Activated CD4-positive, alpha-beta T cell treated with anti-CD3 and anti-CD28 coated beads, Interleukin-2, Interleukin-4, amounts not matched to agents 100 ng/mL and 50 ng/mL, durations not matched to agents 16 hours and 8 hours (primary cell): Measurements from ENCODE around the gene WDFY3.
"Not testable (repeated sequence)": the region's sequence is repeated elsewhere in the genome, so short reads cannot be mapped to it uniquely, and the experiment has no call there.

Source experiments
- DNase-seq: peaks from one replicate; pipeline ENCODE4 v3.0.0-alpha.2; 2020; ENCODE audit warnings: low spot score

WDFY3 gene

GRCh38 chr4:84672177-84672576, 294.3 kb downstream of the WDFY3 start:
- no peak for DNase-seq

GRCh38 chr4:84669201-84669600, 297.3 kb downstream of the WDFY3 start:
- no peak for DNase-seq

GRCh38 chr4:84666439-84666838, 300.1 kb downstream of the WDFY3 start:
- DNase-seq: no peak

GRCh38 chr4:84664767-84665166, 301.7 kb downstream of the WDFY3 start:
- DNase-seq: not testable (repeated sequence)

GRCh38 chr4:84661191-84661939, 305.1 kb downstream of the WDFY3 start:
- DNase-seq: no peak

GRCh38 chr4:84660606-84661005, 305.9 kb downstream of the WDFY3 start:
- DNase-seq: no peak

DNA sequence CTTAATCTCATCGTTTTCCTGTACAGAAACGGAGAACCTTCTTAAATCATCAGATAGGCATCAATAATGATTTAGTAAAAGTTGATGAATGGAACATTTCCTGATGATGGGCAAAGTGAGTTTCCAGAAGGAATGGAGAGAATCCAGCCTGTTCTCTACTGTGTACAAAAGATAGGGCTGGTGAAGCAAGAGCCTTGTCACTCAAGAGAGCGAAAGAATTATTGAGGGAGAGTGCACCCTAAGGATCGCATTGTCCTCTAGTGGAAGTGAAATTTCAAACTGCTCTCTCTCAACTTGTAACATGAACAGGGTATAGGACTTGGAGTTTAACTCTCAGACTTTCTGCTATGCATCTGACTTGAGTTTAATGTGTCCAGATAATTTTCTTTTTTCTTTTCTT, 314.0 kb downstream of the WDFY3 start:
- no peak for DNase-seq

DNA sequence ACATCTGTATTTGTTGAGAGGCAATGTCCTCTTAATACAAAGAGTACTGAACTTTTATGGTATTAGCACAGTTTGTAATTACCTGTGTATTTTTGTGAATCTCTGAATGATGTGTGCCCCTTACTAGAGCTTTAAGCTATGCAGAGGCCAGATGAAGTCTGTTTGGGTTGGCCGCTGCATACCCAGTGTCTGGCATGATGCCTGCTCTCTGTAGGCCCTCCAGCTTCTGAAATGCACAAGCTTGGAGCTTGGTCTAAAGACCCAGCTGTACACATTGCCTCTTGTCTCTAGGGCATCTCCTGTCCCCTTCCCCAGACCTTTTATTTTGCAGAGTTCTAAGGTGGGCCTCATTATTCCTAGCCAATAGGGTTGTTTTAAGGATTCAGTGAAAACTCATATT, 315.0 kb downstream of the WDFY3 start:
- no peak for DNase-seq

- DNase-seq: no peak
These were observed 317.4 kb downstream of the WDFY3 start for GRCh38 chr4:84648863-84649647.

DNA sequence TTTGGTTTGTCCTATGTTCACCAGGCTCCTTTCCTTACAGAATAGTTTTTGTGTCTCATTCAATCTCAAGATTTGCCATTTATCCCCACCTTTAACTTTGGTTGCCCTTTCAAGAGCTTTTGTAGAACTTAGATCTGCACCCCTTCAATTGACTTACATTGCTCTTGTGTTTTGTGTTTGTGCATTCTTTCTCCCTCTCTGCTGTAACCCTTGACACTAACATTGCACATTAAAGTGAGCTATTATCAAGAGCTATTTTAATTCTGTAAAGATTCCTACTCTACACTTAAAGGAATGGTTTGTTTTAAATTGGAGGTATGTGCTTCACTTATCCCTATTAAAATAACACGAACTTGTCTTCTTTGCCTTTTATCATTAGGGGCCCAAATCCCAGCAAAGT, 318.3 kb downstream of the WDFY3 start:
- no peak for DNase-seq

- no peak for DNase-seq
These were observed 319.1 kb downstream of the WDFY3 start for GRCh38 chr4:84647312-84647884.

DNA sequence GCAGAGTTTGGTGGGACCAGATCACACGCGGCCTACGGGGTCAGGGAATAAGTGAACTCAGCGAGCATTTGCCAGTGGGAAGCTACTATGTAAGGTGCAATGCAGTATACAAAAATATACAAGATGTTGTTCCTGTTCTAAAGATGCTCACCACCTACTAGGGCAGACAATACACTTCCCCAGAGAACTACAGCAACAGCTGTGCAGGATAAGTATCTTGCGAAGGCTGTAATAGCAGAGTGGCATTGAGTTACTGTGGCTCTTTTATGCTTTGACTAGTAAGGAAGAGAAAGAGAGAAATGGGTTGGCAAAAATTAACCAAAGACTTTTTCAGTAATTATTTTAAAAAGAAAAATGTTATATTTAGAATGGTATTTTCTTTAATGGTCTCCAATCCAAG, 322.4 kb downstream of the WDFY3 start:
- DNase-seq: no peak

DNA sequence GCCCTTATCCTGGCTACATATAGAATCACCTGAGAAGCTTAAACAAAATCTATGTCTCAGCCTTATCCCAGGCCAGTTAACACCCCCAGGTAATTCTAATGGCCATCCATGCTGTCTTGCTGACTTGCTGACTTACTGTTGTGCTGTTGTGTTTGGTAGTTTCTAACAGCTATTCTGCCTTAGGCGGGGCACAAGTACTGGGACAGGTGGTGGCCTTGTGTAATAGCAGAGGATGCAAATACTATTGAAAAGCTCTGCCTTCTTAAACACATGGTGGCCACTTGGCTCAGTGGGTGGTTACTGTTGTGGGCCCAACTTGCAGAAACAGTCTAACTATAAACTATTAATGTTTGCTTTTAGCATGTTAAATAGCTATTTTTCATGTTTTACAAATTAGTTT, 327.3 kb downstream of the WDFY3 start:
- DNase-seq: no peak

- no peak for DNase-seq
These were observed 328.4 kb downstream of the WDFY3 start for GRCh38 chr4:84638092-84638491.

DNA sequence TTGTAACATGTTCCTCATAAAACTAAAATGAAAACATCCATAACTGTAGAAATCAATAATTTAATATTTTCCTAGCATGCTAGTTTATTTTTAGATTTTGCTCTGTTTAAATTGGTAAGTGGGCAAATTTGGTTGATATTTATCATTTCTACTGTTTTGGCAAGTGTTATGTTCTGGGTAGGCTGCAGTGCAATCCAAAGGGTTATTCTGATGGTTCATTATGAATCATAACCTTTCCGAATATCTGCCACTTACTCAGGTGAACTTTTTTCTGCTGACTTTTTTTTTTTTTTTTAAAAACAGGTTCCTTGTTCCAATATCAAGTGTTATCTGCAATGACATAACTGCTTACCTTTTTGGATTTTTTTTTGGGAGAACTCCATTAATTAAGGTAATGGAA, 331.5 kb downstream of the WDFY3 start:
- no peak for DNase-seq

DNA sequence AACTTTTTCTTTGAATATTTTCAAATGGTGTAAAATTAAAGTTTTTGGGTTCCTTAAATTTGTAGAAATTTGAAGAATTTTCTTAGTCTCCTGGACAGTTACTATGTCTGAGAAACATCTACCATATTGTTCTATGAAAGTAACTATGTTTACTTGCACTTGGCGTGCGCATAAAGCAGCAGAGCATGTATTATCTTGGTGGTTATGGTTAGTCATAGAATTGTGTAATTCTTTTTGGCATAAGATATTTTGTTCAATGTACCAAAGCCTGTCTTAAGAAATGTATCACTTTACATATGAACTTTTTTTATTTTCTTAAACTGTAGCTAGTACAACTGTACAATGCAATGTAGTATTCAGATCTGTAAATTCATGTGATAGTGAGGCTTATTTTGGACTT, 334.4 kb downstream of the WDFY3 start:
- no peak for DNase-seq

GRCh38 chr4:84631573-84631972, 334.9 kb downstream of the WDFY3 start:
- no peak for DNase-seq

DNA sequence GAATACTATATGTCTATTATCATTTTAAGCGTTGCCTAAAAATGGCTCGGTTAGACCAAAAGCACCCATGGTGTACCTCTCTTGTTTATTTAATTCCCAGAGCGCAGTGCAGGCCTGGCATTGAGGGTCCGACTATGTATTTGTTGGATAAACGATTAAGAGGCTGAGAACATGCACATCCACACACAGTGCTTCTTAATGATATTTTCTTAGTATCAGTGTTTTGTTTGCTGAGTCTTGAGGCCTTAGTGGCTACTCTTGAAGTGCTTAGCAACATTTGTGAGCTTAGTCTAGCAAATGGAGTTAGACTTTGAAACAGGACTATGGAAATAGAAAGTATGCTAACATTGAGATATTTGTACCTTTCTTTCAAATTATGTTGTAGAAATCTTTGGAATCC, 339.8 kb downstream of the WDFY3 start:
- no peak for DNase-seq

DNA sequence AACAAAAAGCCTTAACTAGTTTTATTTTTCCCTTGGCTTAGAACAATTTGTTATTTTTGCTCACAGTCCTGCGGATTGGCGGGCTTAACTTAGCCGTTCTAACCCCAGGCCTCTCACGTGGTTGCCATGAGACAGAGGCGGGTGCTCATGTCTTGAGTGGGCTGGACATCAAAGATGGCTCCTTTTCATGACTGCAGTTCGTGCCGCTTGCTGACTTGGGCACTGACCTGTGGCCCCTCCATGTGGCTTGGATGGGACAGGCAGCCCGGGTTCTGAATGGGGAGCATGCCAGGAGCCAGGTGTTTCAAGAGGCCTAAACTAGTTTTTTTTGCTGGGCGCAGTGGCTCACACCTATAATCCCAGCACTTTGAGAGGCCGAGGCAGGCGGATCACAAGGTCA, 342.8 kb downstream of the WDFY3 start:
- DNase-seq: no peak

- DNase-seq: no peak
These were observed 343.5 kb downstream of the WDFY3 start for GRCh38 chr4:84622959-84623358.
